K562 treated with DMSO at 1 percent for 24 hours (cell line): ENCODE measurements around the gene DLX5. TPM values are rescaled to one million over a fixed set of nuclear protein-coding genes. Genes with fewer than 3 reads are reported as not detected.

ENCODE experiments used
- total RNA-seq: library from RNA; unstranded; fragments of 300-600 nt; gene quantifications from 2 replicates; pipeline ENCODE4 v1.2.3, GENCODE V29; 2022; ENCODE audit warnings: low read depth; ENCODE audit not compliant: insufficient read depth

Gene DLX5
- not detected in 2 replicates for total RNA-seq

GRCh38 chr7:97024209-97025129, at the start of gene DLX5:
TSS of gene DLX5 (minus strand) at chr7:97024831. CDS start at chr7:97024623, 208 bp downstream.

DNA sequence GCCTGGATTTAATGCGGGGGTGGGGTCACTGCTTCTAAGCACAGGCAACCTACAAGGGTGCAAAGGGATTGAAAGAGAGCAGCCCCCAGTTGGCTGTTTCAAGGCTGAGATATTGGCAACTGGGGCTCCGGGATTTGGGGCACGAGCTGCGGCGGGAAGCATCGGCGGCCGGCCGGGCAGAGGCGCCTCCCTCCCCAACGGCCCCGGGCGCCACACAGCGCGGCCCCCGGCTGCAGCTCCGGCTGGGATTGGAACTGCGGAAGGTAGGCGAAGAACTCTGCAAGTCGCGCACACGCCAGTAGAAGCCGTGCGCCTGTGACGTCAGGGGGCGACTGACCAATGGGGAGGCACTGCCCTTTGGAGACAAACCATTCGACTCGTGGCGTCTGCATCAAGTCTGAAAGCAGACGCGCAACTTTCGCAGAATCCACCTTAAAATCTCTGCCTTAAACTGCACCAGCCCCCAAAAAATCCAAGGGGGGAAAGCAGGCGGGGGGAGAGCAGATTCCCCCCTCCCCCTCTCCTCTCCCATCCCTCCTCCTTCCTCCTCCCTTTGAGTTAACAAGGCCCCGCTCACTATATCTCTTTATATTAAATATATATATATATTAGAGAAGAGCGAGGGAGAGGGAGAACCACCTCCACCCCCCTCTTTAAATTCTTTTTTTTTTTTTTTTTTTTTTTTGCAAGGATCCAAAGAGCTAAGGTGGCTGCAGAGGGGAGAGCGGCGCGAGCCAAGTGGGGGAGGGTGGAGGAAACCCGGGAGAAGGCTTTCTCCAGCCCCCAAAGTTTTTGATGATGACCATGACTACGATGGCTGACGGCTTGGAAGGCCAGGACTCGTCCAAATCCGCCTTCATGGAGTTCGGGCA, 19.2 kb downstream of the DLX5 start, which contains the start of gene DLX6:
DLX6 (plus strand) TSS at position 371 of the 872 bp plus-strand sequence; CDS start at position 796, 425 bp downstream.

Other genes with a start within 250 kb of the DLX5 start
- not detected in 2 replicates for gene DLX6, start 19.3 kb downstream of the DLX5 start, total RNA-seq
- 29.6 and 32.0 TPM in 2 replicates for gene SDHAF3, start 92.9 kb upstream of the DLX5 start, total RNA-seq